ENCODE data around the gene DNAH11. TPM values are rescaled to one million over a fixed set of nuclear protein-coding genes. Genes with fewer than 3 reads are reported as not detected.

The DNAH11 gene
- total and polyA plus RNA-seq, 2 of the 8 experiments (the other 6 are each of a cell fraction or from before 2014, with no cell fraction given), result 1.8 to 4.9 TPM

DNA sequence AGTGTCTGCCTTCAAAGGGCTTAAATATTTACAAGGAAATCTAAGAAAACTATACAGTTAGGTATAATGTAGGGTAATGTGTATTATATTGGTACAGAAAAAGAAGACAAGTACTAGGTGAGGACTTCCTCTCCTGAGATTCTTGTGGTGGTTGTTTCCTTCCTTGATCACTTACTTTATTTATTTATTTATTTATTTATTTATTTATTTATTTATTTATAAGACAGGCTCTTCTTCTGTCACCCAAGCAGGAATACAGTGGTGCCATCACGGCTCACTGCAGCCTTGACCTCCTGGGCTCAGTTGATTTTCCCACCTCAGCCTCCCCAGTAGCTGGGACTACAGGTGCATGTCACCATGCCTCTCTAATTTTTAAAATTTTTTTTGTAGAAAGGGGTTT, 18.2 kb upstream of the DNAH11 start (continued):
- TF ChIP-seq, protein P1, sequence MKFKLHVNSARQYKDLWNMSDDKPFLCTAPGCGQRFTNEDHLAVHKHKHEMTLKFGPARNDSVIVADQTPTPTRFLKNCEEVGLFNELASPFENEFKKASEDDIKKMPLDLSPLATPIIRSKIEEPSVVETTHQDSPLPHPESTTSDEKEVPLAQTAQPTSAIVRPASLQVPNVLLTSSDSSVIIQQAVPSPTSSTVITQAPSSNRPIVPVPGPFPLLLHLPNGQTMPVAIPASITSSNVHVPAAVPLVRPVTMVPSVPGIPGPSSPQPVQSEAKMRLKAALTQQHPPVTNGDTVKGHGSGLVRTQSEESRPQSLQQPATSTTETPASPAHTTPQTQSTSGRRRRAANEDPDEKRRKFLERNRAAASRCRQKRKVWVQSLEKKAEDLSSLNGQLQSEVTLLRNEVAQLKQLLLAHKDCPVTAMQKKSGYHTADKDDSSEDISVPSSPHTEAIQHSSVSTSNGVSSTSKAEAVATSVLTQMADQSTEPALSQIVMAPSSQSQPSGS (IDR thresholded peaks at IDR 0.05; ENCODE audit: low read length), result no peak
